MM.1S (cell line): Measurements from ENCODE around the gene GLB1L3.

Source experiments
- DNase-seq: peaks from one replicate; pipeline ENCODE4 v3.0.0-alpha.2; 2015
- H2AFZ ChIP-seq: fragments of 300-600 bp; sonication (generic); 2 replicates; pipeline ENCODE4 v1.6.0; 2016; ENCODE audit warnings: antibody characterized with exemption, low read length
- H3F3A ChIP-seq: fragments of 300-600 bp; sonication (generic); 2 replicates; pipeline ENCODE4 v1.6.1; 2016; ENCODE audit warnings: mild to moderate bottlenecking, antibody characterized with exemption, low read length, moderate library complexity, mixed read lengths; ENCODE audit not compliant: insufficient read depth
- H3K27ac ChIP-seq: fragments of 300-600 bp; sonication (generic); 2 replicates; pipeline ENCODE4 v1.5.1; 2016; ENCODE audit warnings: mild to moderate bottlenecking, low read length
- H3K27me3 ChIP-seq: fragments of 300-600 bp; sonication (generic); replicated peaks from 2 replicates; pipeline ENCODE4 v1.6.0; 2016; ENCODE audit warnings: low read length; ENCODE audit not compliant: insufficient read depth
- H3K36me3 ChIP-seq: fragments of 300-600 bp; sonication (generic); replicated peaks from 2 replicates; pipeline ENCODE4 v1.6.1; 2016; ENCODE audit warnings: mild to moderate bottlenecking, low read length, mixed read lengths; ENCODE audit not compliant: insufficient read depth
- H3K4me1 ChIP-seq: fragments of 300-600 bp; sonication (generic); 2 replicates; pipeline ENCODE4 v1.6.1; 2016; ENCODE audit warnings: low read length, mixed read lengths
- H3K4me2 ChIP-seq: fragments of 300-600 bp; sonication (generic); 2 replicates; pipeline ENCODE4 v1.6.0; 2016; ENCODE audit warnings: low read depth, low read length
- H3K4me3 ChIP-seq: fragments of 300-600 bp; sonication (generic); 2 replicates; pipeline ENCODE4 v1.5.1; 2016; ENCODE audit warnings: low read length, mixed read lengths
- H3K79me2 ChIP-seq: fragments of 300-600 bp; sonication (generic); 2 replicates; pipeline ENCODE4 v1.6.1; 2016; ENCODE audit warnings: mixed run types, low read length, mixed read lengths
- H3K9ac ChIP-seq: fragments of 300-600 bp; sonication (generic); 2 replicates; pipeline ENCODE4 v1.6.1; 2016; ENCODE audit warnings: low read length, mixed read lengths
- H3K9me2 ChIP-seq: fragments of 300-600 bp; sonication (generic); replicated peaks from 2 replicates; pipeline ENCODE4 v1.6.1; 2016; ENCODE audit warnings: mild to moderate bottlenecking, low read length, mixed read lengths; ENCODE audit not compliant: insufficient read depth
- H3K9me3 ChIP-seq: fragments of 300-600 bp; sonication (generic); replicated peaks from 2 replicates; pipeline ENCODE4 v1.6.1; 2016; ENCODE audit warnings: mild to moderate bottlenecking, low read length, mixed read lengths; ENCODE audit not compliant: insufficient read depth
- H4K20me1 ChIP-seq: fragments of 300-600 bp; sonication (generic); 2 replicates; pipeline ENCODE4 v1.6.1; 2016; ENCODE audit warnings: mild to moderate bottlenecking, low read length, moderate library complexity, mixed read lengths; ENCODE audit not compliant: insufficient read depth
- CTCF ChIP-seq: fragments of 300-600 bp; sonication (generic); IDR thresholded peaks from 2 replicates; pipeline ENCODE4 v1.5.1; 2016; ENCODE audit warnings: antibody characterized with exemption, low read length, mixed read lengths
- EZH2 ChIP-seq: fragments of 300-600 bp; sonication (generic); optimal IDR thresholded peaks from 2 replicates; pipeline ENCODE3; 2017; ENCODE audit warnings: low read depth, mild to moderate bottlenecking, antibody characterized with exemption, low read length, mixed read lengths
- EZH2phosphoT487 ChIP-seq: fragments of 300-600 bp; sonication (generic); IDR thresholded peaks from 2 replicates; pipeline ENCODE4 v1.6.1; 2018; ENCODE audit warnings: antibody characterized with exemption, low read length

The GLB1L3 gene

GRCh38 chr11:134237557-134237922 is 38.6 kb upstream of the GLB1L3 start:
- Histone ChIP-seq H3K36me3 (no peaks in the 10 kb centered on the region), H3K27ac (no peak overlapping the region), H3K27me3 (no peaks in the 10 kb centered on the region), H3K9me3 (no peaks in the 10 kb centered on the region), H4K20me1 (no peaks in the 10 kb centered on the region), H3K4me1 (no peaks in the 10 kb centered on the region), H2AFZ (no peak overlapping the region), H3K79me2 (peaks cover 31% of the 10 kb centered on the region), H3K4me2 (no peak overlapping the region), H3F3A (no peaks in the 10 kb centered on the region), H3K4me3 (no peak overlapping the region), H3K9me2 (no peaks in the 10 kb centered on the region), H3K9ac (no peak overlapping the region)
- no peak for DNase-seq
- no peak for TF ChIP-seq EZH2

- Histone ChIP-seq H3F3A (no peaks in the 10 kb centered on the region), H3K79me2 (peaks cover 17% of the 10 kb centered on the region), H3K9me3 (no peaks in the 10 kb centered on the region), H3K27me3 (no peaks in the 10 kb centered on the region), H4K20me1 (no peaks in the 10 kb centered on the region), H2AFZ (no peak overlapping the region), H3K9ac (no peak overlapping the region), H3K4me1 (no peaks in the 10 kb centered on the region), H3K9me2 (no peaks in the 10 kb centered on the region), H3K4me3 (no peak overlapping the region), H3K27ac (no peak overlapping the region), H3K4me2 (no peak overlapping the region), H3K36me3 (no peaks in the 10 kb centered on the region; the same call in 1 of the 2 replicates)
- no peak for DNase-seq
- TF ChIP-seq EZH2 = no peak
- no peak for TF ChIP-seq CTCF
- no peak for TF ChIP-seq EZH2phosphoT487
Measured at GRCh38 chr11:134238956-134239355, 37.2 kb upstream of the GLB1L3 start.

- H3K9ac ChIP-seq = no peak overlapping the region
- H3K36me3 ChIP-seq = no peaks in the 10 kb centered on the region; the same call in 1 of the 2 replicates
- no peak for DNase-seq
- H3K4me2 ChIP-seq = no peak overlapping the region
- H3K27me3 ChIP-seq = no peaks in the 10 kb centered on the region
- H3K9me3 ChIP-seq = no peaks in the 10 kb centered on the region
- H4K20me1 ChIP-seq = no peaks in the 10 kb centered on the region
- no peaks in the 10 kb centered on the region for H3K9me2 ChIP-seq
- H3F3A ChIP-seq = no peaks in the 10 kb centered on the region
- no peak overlapping the region for H2AFZ ChIP-seq
- TF ChIP-seq CTCF (no peak), EZH2 (no peak), EZH2phosphoT487 (no peak)
- no peak overlapping the region for H3K4me3 ChIP-seq
- H3K79me2 ChIP-seq = 0 out of 2 replicates have a peak, but pooled peaks cover 3% of the 10 kb centered on the region
- H3K27ac ChIP-seq = no peak overlapping the region
- no peaks in the 10 kb centered on the region for H3K4me1 ChIP-seq
Measured at GRCh38 chr11:134240592-134240991, 35.6 kb upstream of the GLB1L3 start.

- H3K4me3 ChIP-seq = no peak overlapping the region
- H4K20me1 ChIP-seq = no peaks in the 10 kb centered on the region
- no peaks in the 10 kb centered on the region; the same call in 1 of the 2 replicates for H3K36me3 ChIP-seq
- H3F3A ChIP-seq = no peaks in the 10 kb centered on the region
- DNase-seq = no peak
- H3K9ac ChIP-seq = no peak overlapping the region
- no peak overlapping the region for H3K4me2 ChIP-seq
- no peak overlapping the region for H3K27ac ChIP-seq
- H3K27me3 ChIP-seq = no peaks in the 10 kb centered on the region
- no peaks in the 10 kb centered on the region for H3K4me1 ChIP-seq
- H3K79me2 ChIP-seq = no peaks in the 10 kb centered on the region
- no peaks in the 10 kb centered on the region for H3K9me2 ChIP-seq
- H3K9me3 ChIP-seq = no peaks in the 10 kb centered on the region
- no peak overlapping the region for H2AFZ ChIP-seq
- no peak for TF ChIP-seq EZH2phosphoT487
- TF ChIP-seq EZH2 = no peak
- no peak for TF ChIP-seq CTCF
Measured at GRCh38 chr11:134242376-134242775, 33.8 kb upstream of the GLB1L3 start.
